Endothelial cell of umbilical vein (primary cell): ENCODE data around the gene IRF5. TPM values are rescaled to one million over a fixed set of nuclear protein-coding genes. Genes with fewer than 3 reads are reported as not detected.

Experiments
- BruUV-seq: library from RNA; stranded (reverse); fragments of 400-500 nt; replicated peaks from 2 replicates; lab custom pipeline; 2021; lab: Mats Ljungman, UMichigan
- CTCF ChIA-PET: fragments of 300-600, 350-600 bp; sonication (Branson Sonifier 250); formaldehyde crosslinking; loops from one replicate; lab custom pipeline; 2021; ENCODE audit warnings: antibody characterized with exemption, inconsistent platforms; lab: Charles Lee
- POLR2A ChIA-PET: fragments of 300-600, 350-600 bp; sonication (Branson Sonifier 250); formaldehyde crosslinking; loops from one replicate; lab custom pipeline; 2021; ENCODE audit warnings: antibody characterized with exemption, inconsistent platforms; lab: Charles Lee
- DNase-seq: peaks from one replicate; pipeline ENCODE4 v3.0.0-alpha.2; 2011; ENCODE audit warnings: low read depth, low spot score
- FAIRE-seq: peaks from 2 replicates; lab custom pipeline; 2011; peaks lifted over from hg19 to GRCh38; lab: Jason Lieb, UNC
- H2AFZ ChIP-seq: 2 replicates; pipeline ENCODE4 v1.6.0; 2012; ENCODE audit warnings: low read depth, low read length, control low read depth, inconsistent platforms
- H3K27ac ChIP-seq: 2 replicates; pipeline ENCODE4 v1.5.1; 2011; ENCODE audit warnings: low read depth, mild to moderate bottlenecking, control low read depth, low read length, moderate library complexity; ENCODE audit not compliant: insufficient read depth
- H3K27me3 ChIP-seq, 2 experiments: 2 replicates each; pipeline versions ENCODE4 v1.6.0 to v1.6.1; 2011; ENCODE audit warnings: low read length in 2 of 2, mixed read lengths in 1 of 2; ENCODE audit not compliant: control insufficient read depth in 2 of 2, insufficient read depth in 2 of 2
- H3K36me3 ChIP-seq, 2 experiments: 2 replicates in 1 of 2; 3 replicates in 1 of 2; pipeline ENCODE4 v1.5.1; 2011; ENCODE audit warnings: low read length in 2 of 2, mild to moderate bottlenecking in 1 of 2, moderate library complexity in 1 of 2; ENCODE audit not compliant: control insufficient read depth in 2 of 2, insufficient read depth in 2 of 2; ENCODE audit errors: extremely low read depth in 1 of 2
- H3K4me1 ChIP-seq: 3 replicates; pipeline ENCODE4 v1.5.1; 2011; ENCODE audit warnings: mild to moderate bottlenecking, low read length; ENCODE audit not compliant: control insufficient read depth, insufficient read depth; ENCODE audit errors: extremely low read depth
- H3K4me2 ChIP-seq: 2 replicates; pipeline ENCODE4 v1.6.1; 2011; ENCODE audit warnings: low read length, control low read depth, mixed read lengths; ENCODE audit not compliant: insufficient read depth
- H3K4me3 ChIP-seq, 3 experiments: fragments of 200-600 bp in 1 of 3; sonication (generic), shearing (Covaris generic) in 1 of 3; replicated peaks in 1 of 3; 2 replicates each; pipeline ENCODE4 v1.5.1; 2011 to 2016; ENCODE audit warnings: control low read depth in 3 of 3, low read length in 3 of 3, mild to moderate bottlenecking in 2 of 3, inconsistent platforms in 1 of 3, low read depth in 1 of 3, moderate library complexity in 1 of 3; ENCODE audit not compliant: insufficient read depth in 1 of 3
- H3K79me2 ChIP-seq: 2 replicates; pipeline ENCODE4 v1.6.0; 2012; ENCODE audit warnings: low read length, inconsistent platforms; ENCODE audit not compliant: control insufficient read depth, insufficient read depth
- H3K9ac ChIP-seq: replicated peaks from 2 replicates; pipeline ENCODE3; 2011; ENCODE audit warnings: low read length, control low read depth; ENCODE audit not compliant: insufficient read depth; ENCODE audit errors: extremely low read depth
- H3K9me1 ChIP-seq: replicated peaks from 3 replicates; pipeline ENCODE4 v1.6.0; 2011; ENCODE audit warnings: mild to moderate bottlenecking, low read length; ENCODE audit not compliant: control insufficient read depth, insufficient read depth; ENCODE audit errors: extremely low read depth
- H3K9me3 ChIP-seq: replicated peaks from 2 replicates; pipeline ENCODE4 v1.5.1; 2012; ENCODE audit warnings: low read length, inconsistent platforms; ENCODE audit not compliant: control insufficient read depth, insufficient read depth
- H4K20me1 ChIP-seq: replicated peaks from 2 replicates; pipeline ENCODE3; 2011; ENCODE audit warnings: mild to moderate bottlenecking, low read length; ENCODE audit not compliant: control insufficient read depth, insufficient read depth; ENCODE audit errors: extremely low read depth
- EZH2 ChIP-seq: IDR thresholded peaks from 2 replicates; pipeline ENCODE4 v1.6.1; 2012; ENCODE audit warnings: borderline replicate concordance, low read depth, mild to moderate bottlenecking, moderate library complexity, low read length, inconsistent platforms; ENCODE audit not compliant: severe bottlenecking
- FOS ChIP-seq: IDR thresholded peaks from 2 replicates; pipeline ENCODE4 v1.6.1; 2011; ENCODE audit warnings: mild to moderate bottlenecking, low read length, moderate library complexity, borderline replicate concordance; ENCODE audit not compliant: insufficient read depth
- GATA2 ChIP-seq: IDR thresholded peaks from 2 replicates; pipeline ENCODE4 v1.7.0; 2011; ENCODE audit warnings: low read depth, mild to moderate bottlenecking, moderate library complexity, mixed read lengths, low read length; ENCODE audit not compliant: insufficient read length, insufficient read depth
- JUN ChIP-seq: IDR thresholded peaks from 2 replicates; pipeline ENCODE4 v1.6.1; 2011; ENCODE audit warnings: borderline replicate concordance, low read depth; ENCODE audit not compliant: insufficient read length, insufficient read depth
- MYC ChIP-seq: IDR thresholded peaks from one replicate; pipeline ENCODE4 v1.6.1; 2011; ENCODE audit warnings: mild to moderate bottlenecking, low read depth, low read length
- POLR2A ChIP-seq: IDR thresholded peaks from 2 replicates; pipeline ENCODE4 v1.6.1; 2012; ENCODE audit warnings: low read depth, mild to moderate bottlenecking, control low read depth, low read length
- POLR2AphosphoS5 ChIP-seq: IDR thresholded peaks from 2 replicates; pipeline ENCODE4 v1.6.1; 2012; ENCODE audit warnings: low read depth, mild to moderate bottlenecking, control low read depth, low read length, moderate library complexity; ENCODE audit not compliant: insufficient read depth
- dilution Hi-C: fragments of 300-500 bp; cut with MboI; formaldehyde crosslinking; loops from one replicate; pipeline ENCODE4 v1.15.0; 2019; ENCODE audit warnings: low sequenced_read_pairs; ENCODE audit not compliant: extremely low pct_ligation_motif_present
- intact Hi-C: fragments of 100-400 bp; cut with micrococcal nuclease; formaldehyde crosslinking; loops from one replicate; pipeline ENCODE4 v1.10.0; 2022
- polyA plus RNA-seq, 4 experiments: library from polyadenylated mRNA; depleted of rRNA in 3 of 4; stranded (reverse) in 3 of 4; unstranded in 1 of 4; fragments of >200 nt; gene quantifications; 2 replicates each; pipeline versions ENCODE4 v1.2.1 to v1.2.3, GENCODE V29; 2011 to 2012; ENCODE audit warnings: missing spikeins in 1 of 4
- total RNA-seq: library from RNA; stranded (reverse); gene quantifications from 2 replicates; pipeline ENCODE4 v1.2.3, GENCODE V29; 2021
- TF ChIP-seq, protein P1 (sequence below), 2 donors: IDR thresholded peaks; 1 replicate in 1 of 2; 2 replicates in 1 of 2; pipeline ENCODE4 v1.5.1; 2011; ENCODE audit warnings: low read length in 2 of 2, mild to moderate bottlenecking in 2 of 2, moderate library complexity in 2 of 2, control low read depth in 1 of 2, inconsistent platforms in 1 of 2, low read depth in 1 of 2; ENCODE audit not compliant: insufficient read depth in 1 of 2; ENCODE audit errors: extremely low read depth in 1 of 2
- TF ChIP-seq, protein P2 (sequence below): IDR thresholded peaks from 2 replicates; pipeline ENCODE4 v1.6.1; 2011; ENCODE audit not compliant: insufficient read depth, insufficient read length

IRF5 gene
- total and polyA plus RNA-seq, 2 donors (not counting 3 experiments of a cell fraction or from before 2014, with no cell fraction given): 0.31 to 0.36 TPM

DNA sequence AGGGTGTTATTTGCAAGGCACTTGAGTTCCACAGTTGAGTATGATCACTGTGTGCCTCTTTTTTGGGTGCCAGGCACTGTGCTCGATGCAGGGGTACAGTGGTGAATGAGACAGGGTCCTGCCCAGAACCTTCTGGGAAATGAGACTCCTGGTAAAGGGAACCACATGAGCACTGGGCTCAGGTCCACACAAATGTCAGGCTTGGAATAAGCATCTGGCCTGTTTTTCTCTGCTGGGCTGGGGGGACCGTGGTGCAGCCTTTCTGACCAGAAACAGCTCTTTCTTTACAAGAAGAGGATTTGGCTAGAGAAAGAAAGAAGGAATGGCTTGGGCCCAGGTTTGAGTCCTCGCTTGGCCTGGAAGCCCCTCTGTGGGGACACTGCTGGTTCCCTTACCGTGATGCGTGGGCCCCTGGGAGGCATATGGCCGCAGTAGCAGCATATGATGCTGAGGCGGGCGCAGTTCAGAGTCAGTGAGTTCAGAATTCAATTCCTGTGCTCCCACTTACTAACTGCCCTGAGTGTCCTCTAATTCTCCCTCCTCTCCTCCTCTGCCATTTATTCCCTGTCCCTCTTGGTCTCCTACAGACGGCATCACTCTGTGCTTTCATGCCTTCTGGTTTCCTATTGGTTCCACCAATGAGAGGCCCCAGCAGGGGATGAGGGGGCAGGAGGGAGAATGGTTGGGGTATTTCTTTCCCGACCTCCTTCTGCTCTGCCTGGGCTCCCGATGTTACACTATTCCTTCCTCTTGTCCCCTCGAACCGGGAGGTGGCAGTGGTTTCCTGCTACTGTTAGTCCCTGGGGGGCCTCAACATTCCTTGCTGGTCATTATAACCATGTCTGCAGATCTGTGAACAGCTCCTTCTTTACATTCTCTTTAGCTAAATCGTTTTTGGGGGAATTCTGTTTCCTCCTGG is 17.6 kb upstream of the IRF5 start:
- Histone ChIP-seq H3K79me2 (no peaks in the 10 kb centered on the region), H2AFZ (no peak overlapping the region), H3K27ac (no peak overlapping the region), H3K9me3 (no peaks in the 10 kb centered on the region), H4K20me1 (no peaks in the 10 kb centered on the region), H3K27me3 (peaks cover 32 to 39% of the 10 kb centered on the region in 2 experiments), H3K4me1 (no peaks in the 10 kb centered on the region), H3K9ac (no peak overlapping the region), H3K4me2 (no peak overlapping the region), H3K9me1 (no peaks in the 10 kb centered on the region), H3K4me3 (no peak overlapping the region), H3K36me3 (no peaks in the 10 kb centered on the region)
- no peak for FAIRE-seq
- no TSS peak for BruUV-seq
- dilution Hi-C loops (no loop called here), intact Hi-C loops (no loop called here)
- DNase-seq: no peak
- POLR2A ChIA-PET: no interaction called here
- CTCF ChIA-PET: no interaction called here
- TF ChIP-seq, protein P1, sequence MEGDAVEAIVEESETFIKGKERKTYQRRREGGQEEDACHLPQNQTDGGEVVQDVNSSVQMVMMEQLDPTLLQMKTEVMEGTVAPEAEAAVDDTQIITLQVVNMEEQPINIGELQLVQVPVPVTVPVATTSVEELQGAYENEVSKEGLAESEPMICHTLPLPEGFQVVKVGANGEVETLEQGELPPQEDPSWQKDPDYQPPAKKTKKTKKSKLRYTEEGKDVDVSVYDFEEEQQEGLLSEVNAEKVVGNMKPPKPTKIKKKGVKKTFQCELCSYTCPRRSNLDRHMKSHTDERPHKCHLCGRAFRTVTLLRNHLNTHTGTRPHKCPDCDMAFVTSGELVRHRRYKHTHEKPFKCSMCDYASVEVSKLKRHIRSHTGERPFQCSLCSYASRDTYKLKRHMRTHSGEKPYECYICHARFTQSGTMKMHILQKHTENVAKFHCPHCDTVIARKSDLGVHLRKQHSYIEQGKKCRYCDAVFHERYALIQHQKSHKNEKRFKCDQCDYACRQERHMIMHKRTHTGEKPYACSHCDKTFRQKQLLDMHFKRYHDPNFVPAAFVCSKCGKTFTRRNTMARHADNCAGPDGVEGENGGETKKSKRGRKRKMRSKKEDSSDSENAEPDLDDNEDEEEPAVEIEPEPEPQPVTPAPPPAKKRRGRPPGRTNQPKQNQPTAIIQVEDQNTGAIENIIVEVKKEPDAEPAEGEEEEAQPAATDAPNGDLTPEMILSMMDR (IDR thresholded peaks at IDR 0.05; ENCODE audit: extremely low read depth in 1 of 2, insufficient read depth in 1 of 2, low read depth in 1 of 2, low read length in 2 of 2): no peak
- TF ChIP-seq MYC (no peak), GATA2 (no peak), FOS (no peak), JUN (no peak), POLR2A (no peak), POLR2AphosphoS5 (no peak), EZH2 (no peak)
- TF ChIP-seq, protein P2, sequence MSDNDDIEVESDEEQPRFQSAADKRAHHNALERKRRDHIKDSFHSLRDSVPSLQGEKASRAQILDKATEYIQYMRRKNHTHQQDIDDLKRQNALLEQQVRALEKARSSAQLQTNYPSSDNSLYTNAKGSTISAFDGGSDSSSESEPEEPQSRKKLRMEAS: no peak
